Ovary (tissue), 9 donors: Measurements from ENCODE around the gene TMEM145. TPM values are rescaled to one million over a fixed set of nuclear protein-coding genes. Genes with fewer than 3 reads are reported as not detected.

Experiments used
- DNase-seq, 5 donors: peaks; one replicate each; pipeline ENCODE4 v3.0.0-alpha.2; 2019 to 2020
- H3K27ac ChIP-seq, 2 donors: fragments of 200-600 bp; one replicate each; pipeline versions ENCODE4 v1.5.1 to v1.8.0; 2019 to 2022
- H3K27me3 ChIP-seq: fragments of 200-600 bp; one replicate; pipeline ENCODE4 v1.8.0; 2022
- H3K36me3 ChIP-seq: fragments of 200-600 bp; sonication (generic); one replicate; pipeline ENCODE4 v1.5.1; 2019
- H3K4me1 ChIP-seq: one replicate; pipeline ENCODE4 v1.8.1; 2013; ENCODE audit warnings: mild to moderate bottlenecking, moderate library complexity; ENCODE audit not compliant: insufficient read depth
- H3K4me3 ChIP-seq: fragments of 200-600 bp; sonication (generic); one replicate; pipeline ENCODE4 v1.5.1; 2017
- H3K9me3 ChIP-seq, 2 donors: fragments of 200-600 bp in 1 of 2; sonication (generic) in 1 of 2; one replicate each; pipeline versions ENCODE4 v1.5.1 to v1.8.1; 2013 to 2019; ENCODE audit warnings: mild to moderate bottlenecking in 1 of 2, moderate library complexity in 1 of 2
- EP300 ChIP-seq: sonication (generic); formaldehyde crosslinking; IDR thresholded peaks from one replicate; pipeline ENCODE4 v1.6.1; 2017; ENCODE audit warnings: antibody characterized with exemption
- POLR2A ChIP-seq: fragments of 450-650 bp; IDR thresholded peaks from one replicate; pipeline ENCODE4 v1.6.1; 2017; ENCODE audit warnings: antibody characterized with exemption, mild to moderate bottlenecking, moderate library complexity
- WGBS, 3 donors: extraction: QIAGEN DNeasy Blood & Tissue Kit in 1 of 3; methylation state at CpG; one replicate each; pipeline versions ENCODE4 v1.1.5 to v1.1.7; 2013 to 2017; 5-methylcytosine and 5-hydroxymethylcytosine counted together
- intact Hi-C, 4 donors: fragments of 100-400 bp; cut with DNase I; formaldehyde crosslinking; loops; one replicate each; pipeline versions ENCODE4 v1.11.0 to v1.15.1; 2022 to 2023
- polyA plus RNA-seq, 2 donors: library from polyadenylated mRNA; stranded (reverse); fragments of 200-250 nt in 1 of 2; fragments of 350-450 nt in 1 of 2; fragmentation: Illumina TruSeq in 1 of 2; extraction: RNeasy Lipid Tissue Mini Kit (QIAGEN cat#74804) in 1 of 2; gene quantifications; one replicate each; pipeline ENCODE4 v1.2.3, GENCODE V29; 2013 to 2014
- total RNA-seq, 7 donors: library from RNA; depleted of rRNA in 2 of 7; stranded (reverse); fragments of >200 nt in 2 of 7; fragmentation: NEBNext Ultra II Directional in 3 of 7; extraction: Animal tissue kit (Norgen Biotek cat#: 25700) in 3 of 7; gene quantifications; one replicate each; pipeline versions ENCODE4 v1.1.0 to v1.2.4, GENCODE V29; 2016 to 2023
- TF ChIP-seq, protein P1 (sequence below), 3 donors: fragments of 450-650 bp in 2 of 3; fragments of 200-600 bp in 1 of 3; IDR thresholded peaks; one replicate each; pipeline versions ENCODE4 v1.5.1 to v1.8.0; 2016 to 2022; ENCODE audit warnings: antibody characterized with exemption in 3 of 3, mild to moderate bottlenecking in 1 of 3
- donor health status: DM: no; HTN: no; CAD: no; lungs with moderate emphysema.
- donor health status: DM: no; HTN: no; CAD: no.
- donor health status: Bipolar disorder and iron deficiency.
- donor health status: DM: yes; HTN: yes; CAD: no.
- donor health status: DM: no; HTN: no; CAD: no.
- donor health status: DM: yes; HTN: yes; CAD: no.

Gene TMEM145
- total and polyA plus RNA-seq, 9 donors: 0.08 to 1.7 (median 0.30) TPM; not detected in 3

DNA sequence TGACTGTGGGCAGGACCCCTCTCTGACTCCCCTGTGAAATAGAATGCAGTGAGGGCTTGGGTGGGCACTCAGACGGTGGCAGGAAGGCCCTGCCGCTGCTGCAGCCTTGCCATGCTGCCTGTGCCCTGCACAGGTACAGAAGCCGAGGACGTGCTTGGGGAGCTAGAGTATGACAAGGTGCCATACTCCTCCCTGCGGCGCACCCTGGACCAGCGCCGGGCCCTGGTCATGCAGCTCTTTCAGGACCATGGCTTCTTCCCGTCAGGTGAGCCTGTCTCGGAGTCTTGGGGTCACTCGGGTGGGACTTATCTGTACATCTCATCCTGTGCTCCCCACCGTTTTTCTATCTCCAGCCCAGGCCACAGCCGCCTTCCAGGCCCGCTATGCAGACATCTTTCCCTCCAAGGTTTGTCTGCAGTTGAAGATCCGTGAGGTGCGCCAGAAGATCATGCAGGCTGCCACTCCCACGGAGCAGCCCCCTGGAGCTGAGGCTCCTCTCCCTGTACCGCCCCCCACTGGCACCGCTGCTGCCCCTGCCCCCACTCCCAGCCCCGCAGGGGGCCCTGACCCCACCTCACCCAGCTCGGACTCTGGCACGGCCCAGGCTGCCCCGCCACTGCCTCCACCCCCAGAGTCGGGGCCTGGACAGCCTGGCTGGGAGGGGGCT lies 18.5 kb upstream of the TMEM145 start:
- intact Hi-C loops: loop anchor here in 2 of 4 donors (5.0 kb wide), 2 partner anchors 47 to 162 kb away; partner anchors contain the start of gene POU2F2 (in 1 of the 2)
- Histone ChIP-seq H3K27ac (no peak overlapping the region), H3K27me3 (no peaks in the 10 kb centered on the region), H3K4me3 (no peak overlapping the region), H3K9me3 (no peaks in the 10 kb centered on the region), H3K36me3 (no peaks in the 10 kb centered on the region), H3K4me1 (no peaks in the 10 kb centered on the region)
- DNase-seq: no peak
- 70 to 75% (median 71%) methylated on average over 20 to 24 of the region's 24 CpGs for WGBS, 3 donors
- no peak for TF ChIP-seq EP300
- TF ChIP-seq, protein P1, sequence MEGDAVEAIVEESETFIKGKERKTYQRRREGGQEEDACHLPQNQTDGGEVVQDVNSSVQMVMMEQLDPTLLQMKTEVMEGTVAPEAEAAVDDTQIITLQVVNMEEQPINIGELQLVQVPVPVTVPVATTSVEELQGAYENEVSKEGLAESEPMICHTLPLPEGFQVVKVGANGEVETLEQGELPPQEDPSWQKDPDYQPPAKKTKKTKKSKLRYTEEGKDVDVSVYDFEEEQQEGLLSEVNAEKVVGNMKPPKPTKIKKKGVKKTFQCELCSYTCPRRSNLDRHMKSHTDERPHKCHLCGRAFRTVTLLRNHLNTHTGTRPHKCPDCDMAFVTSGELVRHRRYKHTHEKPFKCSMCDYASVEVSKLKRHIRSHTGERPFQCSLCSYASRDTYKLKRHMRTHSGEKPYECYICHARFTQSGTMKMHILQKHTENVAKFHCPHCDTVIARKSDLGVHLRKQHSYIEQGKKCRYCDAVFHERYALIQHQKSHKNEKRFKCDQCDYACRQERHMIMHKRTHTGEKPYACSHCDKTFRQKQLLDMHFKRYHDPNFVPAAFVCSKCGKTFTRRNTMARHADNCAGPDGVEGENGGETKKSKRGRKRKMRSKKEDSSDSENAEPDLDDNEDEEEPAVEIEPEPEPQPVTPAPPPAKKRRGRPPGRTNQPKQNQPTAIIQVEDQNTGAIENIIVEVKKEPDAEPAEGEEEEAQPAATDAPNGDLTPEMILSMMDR (IDR thresholded peaks at IDR 0.05): no peak
- no peak for TF ChIP-seq POLR2A

DNA sequence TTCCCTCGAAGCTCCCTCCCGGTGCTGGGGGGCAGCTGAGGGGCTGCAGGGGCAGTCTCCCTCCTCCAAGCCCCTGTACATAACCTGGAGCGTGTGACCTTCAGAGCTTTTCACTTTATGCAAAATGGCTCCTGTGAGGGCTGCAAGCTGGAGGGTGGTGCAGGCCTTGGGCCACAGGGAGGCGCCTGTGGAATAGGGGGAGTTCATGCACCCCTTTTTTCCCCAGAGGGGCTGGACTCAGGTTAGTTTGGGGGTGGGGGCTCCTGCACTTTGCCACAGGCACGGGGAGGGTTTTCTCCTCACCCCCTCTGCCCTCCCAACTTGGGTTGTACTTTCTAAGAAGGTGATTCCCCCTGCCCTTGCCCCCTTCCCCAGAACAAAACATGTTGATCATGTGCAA lies 17.8 kb upstream of the TMEM145 start:
- no peaks in the 10 kb centered on the region for H3K9me3 ChIP-seq
- H3K4me3 ChIP-seq: no peak overlapping the region
- H3K36me3 ChIP-seq: no peaks in the 10 kb centered on the region
- H3K27ac ChIP-seq: no peak overlapping the region
- H3K4me1 ChIP-seq: no peaks in the 10 kb centered on the region
- WGBS, 3 donors: 49 to 54% (median 53%) methylated on average over 5 of the region's 5 CpGs
- H3K27me3 ChIP-seq: no peaks in the 10 kb centered on the region
- intact Hi-C loops: loop anchor here in 1 of 4 donors (5.0 kb wide), 1 partner anchor 163 kb away; the partner anchor contains the start of gene POU2F2
- TF ChIP-seq EP300 (no peak), POLR2A (no peak)
- TF ChIP-seq, protein P1 (IDR thresholded peaks at IDR 0.05): no peak
- no peak for DNase-seq

DNA sequence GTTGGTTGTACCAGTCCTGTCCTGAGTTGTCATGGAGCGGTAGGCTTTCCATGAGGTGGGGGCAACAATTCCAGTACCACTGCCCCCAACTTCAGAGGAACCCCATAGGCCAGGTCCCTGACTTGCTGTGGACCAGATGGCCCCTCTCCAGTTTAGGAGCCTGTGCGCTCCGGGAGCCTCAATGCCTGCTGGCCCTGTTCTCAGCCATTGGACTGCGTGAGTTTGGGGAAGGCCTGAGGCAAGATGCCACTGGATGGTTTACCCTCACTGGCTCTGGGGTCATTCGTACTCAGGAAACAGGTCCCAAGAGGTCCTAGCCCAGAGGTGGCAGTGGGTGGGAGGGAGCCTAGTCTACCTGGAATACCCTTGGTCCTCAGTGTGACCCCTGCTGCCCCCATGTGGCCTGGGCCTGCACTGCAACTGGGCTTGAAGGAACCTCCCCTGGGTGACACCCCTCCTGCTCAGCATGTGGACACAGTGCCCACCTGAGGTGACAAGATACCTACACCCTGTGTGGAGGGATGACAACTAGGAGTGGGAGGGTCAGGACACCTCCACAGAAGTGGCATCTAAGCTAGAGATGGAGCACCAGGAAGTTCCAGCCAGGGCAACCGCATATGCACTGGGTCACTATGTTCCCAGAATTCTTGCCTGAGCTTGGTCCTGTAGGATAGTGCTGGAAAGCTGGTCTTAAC lies 17.1 kb upstream of the TMEM145 start:
- Histone ChIP-seq H3K27ac (no peak overlapping the region), H3K4me1 (no peaks in the 10 kb centered on the region), H3K27me3 (no peaks in the 10 kb centered on the region), H3K36me3 (no peaks in the 10 kb centered on the region), H3K9me3 (no peaks in the 10 kb centered on the region), H3K4me3 (no peak overlapping the region)
- WGBS, 3 donors: 77 to 84% (median 83%) methylated on average over 6 of the region's 6 CpGs
- DNase-seq: peak; percentile 78 to 88 (median 87)
- intact Hi-C loops: loop anchor here in 1 of 4 donors (5.0 kb wide), 1 partner anchor 164 kb away; the partner anchor contains the start of gene POU2F2
- TF ChIP-seq EP300 (no peak), POLR2A (no peak)
- TF ChIP-seq, protein P1 (IDR thresholded peaks at IDR 0.05): peak; percentile 87 to 93 (median 90)

DNA sequence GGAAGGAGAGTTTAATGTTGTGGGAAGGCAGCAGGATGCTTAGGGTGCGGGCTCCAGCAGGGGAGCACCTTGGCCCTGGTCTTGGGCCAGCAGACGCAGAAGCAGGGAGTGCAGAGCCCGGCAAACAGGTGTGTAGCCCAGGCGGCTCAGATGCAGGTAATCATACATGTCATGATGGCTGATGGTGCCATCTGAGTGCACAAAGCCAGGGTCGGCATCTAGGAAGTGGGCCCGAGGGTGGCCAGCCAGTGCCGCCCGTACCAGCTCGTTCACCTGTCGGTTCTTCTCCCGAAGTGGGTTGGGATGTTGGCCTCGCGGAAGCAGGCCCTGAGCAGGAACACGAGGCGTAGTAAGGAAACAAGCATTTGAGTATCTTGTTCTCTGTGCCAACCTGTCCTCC lies 16.1 kb upstream of the TMEM145 start:
- peak in 1 of 5 donors; percentile 18 for DNase-seq
- H3K9me3 ChIP-seq: no peaks in the 10 kb centered on the region
- TF ChIP-seq, protein P1 (IDR thresholded peaks at IDR 0.05): no peak
- TF ChIP-seq POLR2A (no peak), EP300 (no peak)
- no peak overlapping the region for H3K27ac ChIP-seq
- no peak overlapping the region for H3K4me3 ChIP-seq
- H3K4me1 ChIP-seq: peaks cover 6% of the 10 kb centered on the region
- H3K36me3 ChIP-seq: no peaks in the 10 kb centered on the region
- intact Hi-C loops: loop anchor here in 1 of 4 donors (5.0 kb wide), 1 partner anchor 165 kb away; the partner anchor contains the start of gene POU2F2
- 79 to 86% (median 85%) methylated on average over 15 of the region's 15 CpGs for WGBS, 3 donors
- H3K27me3 ChIP-seq: no peaks in the 10 kb centered on the region
